Fibroblast of the conjunctiva (primary cell): ENCODE measurements around the gene SH3TC1.

Source experiments
- DNase-seq: peaks from one replicate; pipeline ENCODE4 v3.0.0-alpha.2; 2010; ENCODE audit warnings: low read depth

SH3TC1 gene

DNA sequence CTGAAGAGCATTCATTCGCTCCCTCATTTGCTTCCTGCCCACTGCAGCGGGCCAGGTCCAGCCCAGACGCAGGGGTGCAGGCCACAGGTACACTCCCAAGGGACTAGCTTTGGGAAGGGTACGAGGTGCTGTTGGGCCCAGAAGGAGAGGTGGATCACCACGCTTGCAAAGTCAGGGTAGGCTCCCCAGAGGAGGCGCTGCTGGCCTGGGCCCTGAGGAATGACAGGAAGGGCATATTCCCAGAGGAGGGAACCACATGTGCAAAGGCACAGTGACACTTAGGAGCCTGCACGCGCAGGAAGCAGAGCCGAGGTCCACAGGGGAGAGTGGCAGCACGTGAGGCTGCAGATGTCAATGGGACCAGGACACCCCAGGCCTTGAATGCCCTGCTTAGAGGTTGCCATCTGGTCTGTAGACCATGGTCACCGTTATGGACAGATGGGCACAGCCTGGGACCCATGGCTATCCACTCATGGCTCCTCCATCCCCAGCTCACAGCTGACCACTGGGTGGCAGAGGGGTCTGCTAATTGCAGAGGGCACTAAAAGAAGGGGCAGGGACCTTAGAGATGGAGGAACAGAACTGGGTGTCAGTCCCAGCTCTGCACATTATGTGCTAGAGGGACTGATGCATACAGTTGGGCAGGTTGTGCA is 78.4 kb downstream of the SH3TC1 start:
- DNase-seq = no peak

DNA sequence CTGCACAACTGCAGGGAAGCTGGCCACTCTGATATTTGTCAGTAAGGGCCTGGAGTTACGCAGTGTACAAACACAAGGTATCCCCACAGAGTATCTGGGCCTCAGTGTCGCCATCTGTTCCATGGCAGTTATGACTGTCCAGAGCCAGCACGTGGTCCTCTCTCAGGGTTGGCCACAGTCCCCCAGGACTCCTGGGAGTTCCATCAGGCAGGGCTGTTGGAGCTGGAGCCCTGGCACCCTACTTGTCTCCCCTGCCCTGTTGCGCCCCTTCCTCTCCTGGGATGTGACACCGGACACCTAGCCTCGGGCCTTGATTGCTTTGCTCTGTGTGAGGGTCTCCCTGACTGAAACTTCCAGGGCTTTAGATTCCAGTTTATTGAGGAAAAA is 78.9 kb downstream of the SH3TC1 start:
- DNase-seq = no peak

DNA sequence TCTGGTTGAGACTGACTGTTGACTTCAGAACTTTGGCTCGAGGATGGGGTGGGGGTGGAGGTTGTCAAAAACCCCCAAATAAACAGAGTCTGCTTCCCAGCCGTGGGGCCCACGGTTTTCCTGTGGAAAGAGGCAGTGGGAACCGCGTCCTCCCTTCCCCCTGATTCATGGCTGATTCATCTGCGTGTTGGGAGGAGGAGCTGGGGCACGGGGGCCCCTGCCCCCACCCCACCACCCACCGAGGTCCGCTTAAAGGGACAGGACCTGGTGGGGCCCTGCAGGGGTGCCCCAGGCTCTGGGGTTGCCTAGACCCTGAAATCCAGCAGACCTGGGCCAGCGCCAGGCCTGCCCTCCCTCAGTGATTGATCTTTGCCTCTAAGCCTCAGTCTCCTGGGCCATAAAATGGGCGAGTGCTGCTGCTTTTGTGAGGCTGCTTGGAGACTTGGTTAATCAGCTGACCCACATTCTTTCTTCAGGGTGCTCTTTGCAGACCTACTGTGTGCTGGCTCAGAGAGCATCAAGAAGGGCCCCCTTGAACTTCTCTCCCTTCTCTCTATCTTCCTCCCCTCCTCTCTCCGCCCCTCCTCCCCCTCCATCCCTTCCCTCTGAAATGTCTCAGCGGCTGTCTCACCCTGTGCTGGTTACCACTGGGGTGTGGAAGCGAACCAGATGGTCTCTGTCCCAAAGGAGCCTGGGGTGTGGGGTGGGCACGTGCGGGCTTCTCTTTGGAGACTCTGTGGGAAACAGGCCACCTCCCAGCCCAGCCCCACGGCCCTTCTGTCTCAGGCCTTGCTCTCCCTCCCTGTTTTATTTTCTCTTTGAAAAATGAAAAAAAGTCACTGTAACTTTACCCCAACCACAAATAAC is 79.6 kb downstream of the SH3TC1 start:
- peak; percentile 47 for DNase-seq

DNA sequence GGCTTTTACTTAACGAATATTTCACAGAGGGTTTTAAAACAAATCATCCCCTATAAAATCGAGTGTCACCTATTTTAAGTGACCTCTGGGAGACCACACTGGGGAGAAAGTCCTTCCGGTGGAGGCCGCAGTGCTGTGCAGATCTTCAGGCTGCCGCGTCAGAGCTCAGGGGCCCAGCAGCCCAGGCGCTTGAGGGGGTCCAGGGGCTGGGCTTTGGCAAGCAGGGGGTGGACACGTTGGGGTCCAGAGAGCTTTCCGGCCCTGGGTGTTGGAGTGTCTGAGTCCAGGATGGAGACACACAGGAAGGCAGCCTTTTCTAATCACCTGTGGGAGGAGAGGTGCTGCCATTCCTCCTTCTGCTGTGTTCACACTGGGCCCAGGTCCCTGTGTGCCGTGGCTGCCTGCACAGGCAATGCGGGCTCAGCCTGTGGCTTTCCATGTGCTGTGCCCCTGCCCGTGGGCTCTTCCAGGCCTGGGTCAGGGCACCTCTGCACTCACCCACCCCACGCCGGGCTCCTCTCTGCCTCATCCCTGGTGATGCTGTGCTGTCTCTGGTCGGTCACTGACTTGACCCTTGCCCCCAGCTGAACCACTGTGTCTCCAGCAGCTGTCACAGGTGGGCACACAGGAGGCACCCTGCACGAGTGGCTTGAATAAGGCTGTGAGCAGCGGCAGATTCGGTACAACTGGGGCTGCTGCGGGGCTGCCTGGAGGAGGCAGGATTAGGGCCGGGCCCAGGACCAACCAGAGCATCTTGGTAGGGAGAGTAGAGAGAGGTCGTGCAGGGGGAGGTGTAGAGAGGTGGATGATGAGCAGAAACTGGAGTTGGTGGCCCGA is 80.4 kb downstream of the SH3TC1 start:
- no peak for DNase-seq

DNA sequence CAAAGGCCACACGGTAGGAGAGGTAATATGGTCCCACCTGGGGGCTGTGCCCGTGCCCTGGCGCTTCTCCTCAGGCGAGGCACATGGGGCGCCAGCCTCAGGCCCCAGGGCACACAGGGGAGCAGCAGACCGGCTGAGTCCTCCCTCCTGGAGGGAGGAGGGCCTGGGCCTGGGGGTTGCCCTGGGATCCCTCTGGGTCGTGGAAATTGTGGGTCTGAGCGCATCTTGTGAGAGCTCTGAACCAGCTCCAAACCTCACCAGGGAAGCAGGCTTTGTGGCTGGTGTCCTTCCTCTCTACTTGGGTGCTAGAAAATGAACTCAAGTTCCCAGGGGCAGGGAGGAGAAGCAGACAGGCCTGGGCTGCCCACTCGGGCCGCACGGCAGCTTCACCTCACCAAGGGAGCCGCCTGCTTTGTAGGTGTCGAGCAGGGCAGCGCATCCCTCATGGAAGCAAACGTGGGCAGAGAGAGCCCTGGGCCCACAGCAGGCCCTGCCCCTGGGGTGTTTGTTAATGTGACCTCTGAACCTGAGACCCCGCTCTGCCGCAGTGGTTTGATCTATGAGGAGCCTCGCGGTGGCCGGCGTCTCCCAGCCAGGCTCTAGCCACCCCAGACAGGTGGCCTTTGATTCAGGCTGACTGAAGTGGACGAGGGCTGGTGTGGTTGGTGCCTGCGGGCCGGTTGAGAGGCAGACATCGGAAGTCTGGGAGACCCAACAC is 81.2 kb downstream of the SH3TC1 start:
- no peak for DNase-seq

DNA sequence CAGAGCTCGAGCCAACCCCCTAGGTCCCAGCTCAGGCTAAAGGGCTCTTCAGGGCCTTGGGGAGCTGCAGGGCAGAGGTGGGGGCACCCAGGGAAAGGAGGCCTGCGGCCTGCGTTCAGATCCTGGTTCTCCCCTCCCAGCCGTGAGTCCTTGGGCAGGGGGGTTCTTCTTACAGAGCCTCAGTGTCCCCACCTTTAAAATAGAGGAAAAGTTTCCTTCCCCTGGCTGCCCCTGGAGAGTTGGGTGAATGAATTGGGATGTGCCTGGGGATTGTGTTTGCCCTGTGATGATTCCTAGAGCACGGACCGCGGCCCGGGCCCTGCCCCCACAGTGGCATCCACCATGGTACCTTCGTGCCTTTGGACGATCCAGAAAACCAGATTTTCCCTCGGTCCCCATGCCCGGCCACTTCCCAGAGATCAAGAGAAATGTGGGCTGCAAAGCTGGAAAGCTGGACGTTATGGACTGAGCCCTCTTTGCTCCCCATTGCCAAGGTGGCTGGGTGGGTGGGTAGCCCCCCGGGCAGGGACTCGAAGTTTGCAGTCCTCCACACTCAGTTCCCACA is 81.9 kb downstream of the SH3TC1 start:
- no peak for DNase-seq

DNA sequence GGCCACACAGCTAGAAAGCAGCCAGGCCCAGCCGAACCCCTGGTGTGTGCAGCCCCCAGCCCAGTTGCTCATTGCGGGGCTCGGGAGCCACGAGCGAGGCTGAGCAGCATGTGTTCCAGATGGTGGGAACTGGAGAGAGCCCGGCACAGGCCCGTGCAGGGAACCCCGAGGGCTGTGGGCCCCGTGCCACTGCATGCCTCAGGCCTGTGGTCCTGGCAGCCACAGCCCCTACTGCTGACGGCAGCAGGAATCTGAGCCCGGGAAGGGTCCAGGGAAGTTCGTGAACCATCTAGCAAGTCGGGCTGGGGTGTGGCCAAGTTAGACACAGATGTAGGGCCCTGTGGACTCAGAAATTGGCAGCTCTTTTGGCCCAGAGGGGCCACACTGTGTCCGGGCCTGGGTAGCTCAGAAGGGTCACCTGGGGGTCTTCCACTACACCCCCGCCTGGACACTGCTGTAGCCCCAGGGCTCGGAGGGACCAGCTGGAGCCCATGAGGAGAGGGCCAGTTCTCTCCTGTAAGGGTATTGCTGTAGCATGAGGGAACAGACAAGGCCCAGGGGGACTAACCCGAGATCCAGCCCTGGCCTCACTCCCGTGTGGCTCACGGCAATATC is 82.5 kb downstream of the SH3TC1 start:
- peak; percentile 89 for DNase-seq

DNA sequence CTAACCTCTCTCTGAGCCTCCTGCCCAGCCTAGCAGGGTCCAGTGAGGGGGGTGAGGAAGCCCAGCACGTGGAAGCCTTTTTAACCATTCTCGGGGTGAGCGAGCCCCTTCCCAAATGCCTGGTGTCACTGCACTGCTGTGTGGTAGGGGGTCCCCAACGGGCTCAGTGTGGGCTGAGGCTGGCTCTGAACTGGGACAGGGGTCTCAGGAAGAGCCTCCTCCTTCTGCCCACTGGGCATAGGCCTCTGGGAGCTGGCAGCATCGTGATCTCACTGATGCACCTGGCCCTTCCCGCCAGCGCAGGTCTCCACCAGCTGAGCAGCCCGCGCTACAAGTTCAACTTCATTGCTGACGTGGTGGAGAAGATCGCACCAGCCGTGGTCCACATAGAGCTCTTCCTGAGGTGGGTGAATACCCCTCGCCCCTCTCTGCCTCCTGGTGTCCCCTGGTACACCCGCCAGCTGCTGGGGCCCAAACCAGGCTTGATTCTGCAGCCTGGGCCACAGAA is 83.1 kb downstream of the SH3TC1 start:
- DNase-seq = no peak

DNA sequence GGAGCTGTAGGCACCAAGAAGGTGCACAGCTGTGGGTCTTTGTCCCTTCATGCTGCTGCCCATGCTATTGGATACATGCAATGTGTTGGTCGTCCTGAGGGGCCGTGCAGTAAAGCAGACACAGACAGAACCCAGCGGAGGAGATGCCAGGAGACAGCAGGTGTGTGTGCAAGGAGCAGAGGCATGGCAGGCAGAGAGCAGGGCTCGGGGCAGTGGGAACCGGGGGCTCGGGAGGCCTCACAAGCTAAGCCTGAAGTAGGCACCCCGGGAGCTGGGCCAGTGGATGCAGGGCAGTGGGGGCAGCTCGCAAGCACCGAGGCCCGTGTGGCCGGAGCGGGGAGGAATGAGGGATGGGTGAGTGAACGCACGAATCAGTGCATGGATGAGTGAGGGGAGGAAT is 83.7 kb downstream of the SH3TC1 start:
- no peak for DNase-seq

DNA sequence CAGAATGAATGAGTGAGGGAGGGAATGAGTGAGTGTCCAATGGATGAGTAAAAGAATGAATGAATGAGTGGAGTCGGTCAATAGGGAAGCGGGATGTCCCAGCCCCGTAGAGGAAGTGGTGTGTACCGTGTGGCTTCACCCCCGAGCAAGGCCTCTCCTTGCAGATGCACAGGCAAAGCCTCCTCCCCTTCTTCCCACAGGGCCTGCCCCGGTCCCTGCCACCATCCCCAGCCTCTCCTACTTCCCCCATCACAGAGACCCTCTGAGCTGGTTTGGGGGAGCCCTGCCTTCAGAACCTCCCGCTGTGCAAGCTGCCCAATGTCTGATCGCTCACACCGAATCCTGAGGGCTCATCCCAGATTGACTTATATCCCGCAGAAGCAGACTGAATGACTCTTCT is 84.1 kb downstream of the SH3TC1 start:
- no peak for DNase-seq

DNA sequence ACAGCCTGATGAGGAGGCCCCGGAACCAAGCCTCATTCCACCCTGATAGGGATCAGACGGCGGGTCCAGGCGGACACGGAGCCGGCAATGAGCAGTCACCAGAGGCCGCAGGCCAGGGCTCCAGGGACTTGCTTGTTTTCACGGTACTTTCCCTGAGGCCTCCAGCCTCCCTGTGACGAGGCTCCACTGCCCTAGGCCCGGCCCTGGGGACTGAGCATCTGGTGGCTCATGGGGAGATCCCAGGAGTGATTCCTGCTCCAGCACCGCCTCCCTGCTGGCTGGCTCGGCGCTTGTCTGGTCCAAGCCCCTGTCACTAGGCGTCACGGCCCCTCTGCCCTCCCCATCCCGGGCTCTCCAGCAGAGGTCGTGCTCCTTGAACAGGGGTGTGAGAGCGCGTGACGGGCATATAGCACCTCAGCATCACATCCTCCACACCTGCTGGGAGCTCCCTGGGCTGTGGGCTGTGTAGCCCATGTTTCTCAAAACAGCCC is 84.6 kb downstream of the SH3TC1 start:
- DNase-seq = no peak

DNA sequence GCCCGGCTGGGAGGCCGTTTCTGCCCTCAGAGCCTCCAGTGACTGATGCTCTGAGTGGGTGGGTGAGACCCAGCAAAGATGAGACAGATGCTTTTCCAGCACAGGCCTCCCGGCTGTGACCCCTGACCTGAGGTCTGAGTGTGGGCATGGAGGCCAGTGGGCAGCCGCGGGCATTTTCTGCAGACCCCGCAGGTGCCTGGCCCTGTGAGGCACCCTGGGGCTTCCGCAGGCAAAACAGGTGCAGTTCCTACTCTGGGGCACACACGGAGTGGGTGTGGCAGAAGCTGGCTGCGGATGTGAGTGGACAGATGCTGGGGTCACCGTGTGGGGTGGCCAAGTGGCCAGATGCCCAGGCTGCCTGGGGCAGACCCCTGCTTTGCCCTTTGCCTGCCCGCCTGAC is 85.3 kb downstream of the SH3TC1 start:
- no peak for DNase-seq

DNA sequence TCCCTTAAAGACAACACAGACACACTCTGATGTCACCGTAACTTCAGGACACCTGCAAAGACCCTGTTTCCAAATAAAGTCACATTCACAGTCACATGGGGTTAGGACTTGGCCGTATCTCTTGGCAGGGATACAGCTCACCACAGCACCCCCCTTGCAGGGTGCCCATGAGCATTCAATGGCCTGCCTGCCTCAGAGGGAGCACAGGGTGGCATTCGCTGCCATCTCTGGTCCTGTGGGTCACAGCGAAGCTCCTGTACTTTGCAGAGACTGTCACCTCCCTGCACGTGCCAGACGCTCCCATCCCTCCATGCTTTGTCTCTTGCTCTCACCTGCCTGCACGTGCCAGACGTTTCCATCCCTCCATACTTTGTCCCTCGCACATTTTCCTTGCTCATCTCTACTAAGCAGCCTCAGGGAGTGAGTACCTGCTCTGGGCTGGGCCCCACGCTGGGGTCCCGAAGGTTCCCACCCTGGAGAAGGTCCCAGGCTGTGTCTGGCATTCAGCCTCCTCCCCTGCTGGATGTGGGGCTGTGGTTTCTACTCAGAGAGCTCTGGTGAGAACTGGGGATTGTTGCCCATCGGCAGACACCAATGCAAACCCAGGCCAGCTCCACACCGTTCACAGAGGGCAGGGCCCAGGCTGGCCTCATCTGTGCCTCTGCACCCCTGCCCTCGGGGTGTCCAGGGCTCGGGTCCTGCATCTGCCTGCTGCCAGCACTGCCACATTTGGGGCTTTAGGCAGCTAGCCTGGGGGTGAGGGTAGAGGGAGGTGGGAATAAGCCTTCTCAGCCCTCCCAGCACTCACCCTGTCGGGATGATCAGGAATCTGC is 86.3 kb downstream of the SH3TC1 start:
- no peak for DNase-seq

DNA sequence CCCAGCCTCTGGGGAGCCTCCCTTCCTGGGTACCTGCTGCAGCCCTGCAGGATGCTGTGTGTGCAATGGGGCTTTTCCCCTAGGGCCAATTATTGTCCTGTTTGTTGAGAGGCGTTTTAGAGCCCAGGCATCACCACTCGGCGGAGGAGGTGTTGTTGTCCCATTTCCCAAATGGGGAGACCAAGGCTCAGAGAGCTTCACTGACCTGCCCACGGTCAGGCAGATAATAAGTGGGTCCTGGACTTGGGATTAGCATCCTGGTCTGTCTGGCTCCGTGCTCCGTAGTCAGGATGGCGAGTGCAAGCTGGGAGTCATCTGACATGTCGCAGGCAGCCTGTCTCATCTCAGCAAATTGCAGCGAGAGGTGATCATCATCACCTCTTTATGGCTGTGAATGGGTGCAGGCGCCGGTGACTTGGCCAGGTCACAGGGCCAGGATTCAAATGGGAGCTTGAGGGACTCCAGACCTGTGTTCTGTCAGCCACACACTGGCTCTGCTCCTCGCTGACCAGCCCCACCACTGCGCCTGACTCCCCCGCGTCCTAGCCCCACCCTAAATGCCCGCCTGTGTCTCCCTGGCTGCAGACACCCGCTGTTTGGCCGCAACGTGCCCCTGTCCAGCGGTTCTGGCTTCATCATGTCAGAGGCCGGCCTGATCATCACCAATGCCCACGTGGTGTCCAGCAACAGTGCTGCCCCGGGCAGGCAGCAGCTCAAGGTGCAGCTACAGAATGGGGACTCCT is 87.1 kb downstream of the SH3TC1 start:
- no peak for DNase-seq

DNA sequence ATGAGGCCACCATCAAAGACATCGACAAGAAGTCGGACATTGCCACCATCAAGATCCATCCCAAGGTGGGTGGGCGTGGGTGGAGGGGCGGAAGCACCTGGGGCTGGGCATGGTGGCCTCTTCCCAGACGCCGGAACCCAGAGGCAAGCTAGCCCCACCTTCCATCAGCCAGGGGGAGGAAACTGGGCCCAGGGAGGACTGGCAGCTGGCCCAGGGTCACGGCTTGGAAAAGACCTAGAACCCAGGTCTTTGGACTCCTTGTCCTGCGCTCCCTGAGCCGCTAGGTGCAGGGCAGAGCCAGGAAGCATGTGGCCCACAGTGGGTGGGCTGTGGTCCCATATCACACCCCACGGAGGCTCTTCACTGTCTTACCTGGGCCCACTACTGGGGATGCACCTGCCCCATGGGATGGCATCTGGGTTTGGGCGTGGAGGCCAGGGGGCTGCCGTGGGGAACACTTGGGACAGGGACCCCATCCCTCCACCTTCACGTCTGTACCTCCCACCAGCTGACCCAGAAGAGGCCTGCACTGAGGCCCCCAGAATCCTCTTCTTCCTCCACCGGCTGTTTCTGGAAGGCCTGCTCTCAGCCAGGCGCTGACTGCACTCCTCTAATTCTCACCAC is 87.7 kb downstream of the SH3TC1 start:
- DNase-seq = no peak

DNA sequence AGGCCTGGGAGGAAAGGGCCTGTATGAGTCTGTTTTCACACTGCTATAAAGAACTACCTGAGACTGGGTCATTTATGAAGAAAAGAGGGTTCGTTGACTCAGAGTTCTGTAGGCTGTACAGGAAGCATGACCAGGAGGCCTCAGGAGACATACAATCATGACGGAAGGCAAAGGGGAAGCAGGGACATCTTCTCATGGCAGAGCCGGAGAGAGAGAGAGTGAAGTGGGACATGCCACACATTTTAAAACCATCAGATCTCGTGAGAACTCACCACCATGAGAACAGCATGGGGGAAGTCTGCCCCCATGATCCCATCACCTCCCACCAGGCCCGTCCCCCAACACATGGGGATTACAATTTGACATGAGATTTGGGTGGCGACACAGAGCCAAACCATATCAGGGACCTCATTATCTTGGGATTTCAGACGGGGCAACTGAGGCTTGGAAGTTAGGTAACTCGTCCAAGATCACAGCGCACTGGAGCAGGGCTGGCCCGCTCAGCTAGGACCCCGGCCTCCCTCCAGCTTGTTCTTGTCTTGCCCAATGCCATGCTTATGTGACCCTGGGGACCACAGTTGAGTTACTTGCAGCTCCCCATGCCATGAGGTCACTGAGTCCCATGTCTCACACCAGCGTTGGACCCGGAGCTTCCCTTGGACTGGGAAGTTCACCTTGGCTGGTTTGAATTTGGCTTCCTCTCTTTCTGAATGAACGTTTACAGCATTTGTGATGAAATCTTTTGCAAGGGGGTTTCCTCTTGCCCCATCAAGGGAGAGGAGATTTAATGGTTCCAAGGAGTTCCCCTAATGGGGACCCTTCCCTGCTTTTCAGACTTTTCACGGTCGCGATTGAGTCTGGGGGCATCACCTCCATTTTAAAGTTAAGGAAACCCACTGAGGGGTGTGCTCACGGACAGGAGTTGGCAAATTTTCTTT is 88.5 kb downstream of the SH3TC1 start:
- DNase-seq = no peak

DNA sequence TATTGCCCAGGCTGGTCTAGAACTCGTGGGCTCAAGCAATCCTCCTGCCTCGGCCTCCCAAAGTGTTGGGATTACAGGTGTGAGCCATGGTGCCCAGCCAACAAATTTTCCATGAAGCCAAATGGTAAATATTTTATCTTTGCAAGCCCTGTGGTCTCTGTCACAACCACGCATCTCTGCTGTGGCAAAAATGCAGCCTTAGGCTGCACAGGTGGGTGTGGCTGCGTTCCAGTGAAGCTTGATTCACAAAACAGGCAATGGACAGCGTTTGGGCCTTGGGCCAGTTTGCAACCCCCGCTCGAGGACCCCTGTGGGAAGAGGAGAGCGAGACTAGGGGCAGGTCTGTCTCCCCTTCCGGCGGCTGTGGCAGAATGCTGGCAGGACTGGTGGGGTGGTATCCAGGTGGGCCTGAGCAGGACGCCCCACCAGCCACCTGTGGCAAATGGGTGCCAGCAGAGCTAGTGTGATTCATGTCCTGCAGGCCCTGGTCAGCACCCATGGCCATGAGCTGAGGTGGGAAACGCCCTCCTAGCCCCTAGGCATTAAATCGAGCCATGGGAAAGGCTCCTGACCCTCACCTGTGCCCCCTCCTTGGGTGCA is 90.2 kb downstream of the SH3TC1 start:
- no peak for DNase-seq
